Neural cell (in vitro differentiated cells): ENCODE data around the gene GCNT3. TPM values are rescaled to one million over a fixed set of nuclear protein-coding genes. Genes with fewer than 3 reads are reported as not detected.

Source experiments
- H2AFZ ChIP-seq: fragments of 200-600, 300-800 bp; sonication (generic), shearing (Covaris generic); 2 replicates; pipeline ENCODE4 v1.6.0; 2014; ENCODE audit warnings: low read depth, mild to moderate bottlenecking, antibody characterized with exemption, low read length, moderate library complexity
- H3F3A ChIP-seq: fragments of 200-600 bp; shearing (Covaris generic); 2 replicates; pipeline ENCODE4 v1.6.1; 2016; ENCODE audit warnings: mild to moderate bottlenecking, moderate library complexity, mixed read lengths, antibody characterized with exemption, low read length; ENCODE audit not compliant: insufficient read depth, poor library complexity, severe bottlenecking
- H3K27ac ChIP-seq: fragments of 200-600, 300-800 bp; sonication (generic), shearing (Covaris generic); 2 replicates; pipeline ENCODE4 v1.5.1; 2014; ENCODE audit warnings: mild to moderate bottlenecking, low read length, moderate library complexity
- H3K27me3 ChIP-seq: fragments of 300-800, 200-600 bp; sonication (generic), shearing (Covaris generic); 2 replicates; pipeline ENCODE4 v1.6.0; 2014; ENCODE audit warnings: mild to moderate bottlenecking, low read depth, low read length, moderate library complexity; ENCODE audit not compliant: insufficient read depth
- H3K36me3 ChIP-seq: fragments of 300-800, 200-600 bp; sonication (generic), shearing (Covaris generic); 2 replicates; pipeline ENCODE4 v1.5.1; 2014; ENCODE audit warnings: mild to moderate bottlenecking, antibody characterized with exemption, low read length, moderate library complexity; ENCODE audit not compliant: insufficient read depth
- H3K4me2 ChIP-seq: fragments of 300-800, 200-600 bp; sonication (generic), shearing (Covaris generic); 2 replicates; pipeline ENCODE4 v1.6.0; 2014; ENCODE audit warnings: mild to moderate bottlenecking, low read length
- H3K4me3 ChIP-seq: fragments of 300-800, 200-600 bp; sonication (generic), shearing (Covaris generic); 2 replicates; pipeline ENCODE4 v1.5.1; 2014; ENCODE audit warnings: mild to moderate bottlenecking, low read length, moderate library complexity
- H3K79me2 ChIP-seq: fragments of 200-600 bp; shearing (Covaris generic); replicated peaks from 2 replicates; pipeline ENCODE4 v1.6.0; 2014; ENCODE audit warnings: mild to moderate bottlenecking, low read length, moderate library complexity; ENCODE audit not compliant: insufficient read depth
- H3K9ac ChIP-seq: fragments of 300-800, 200-600 bp; sonication (generic), shearing (Covaris generic); 2 replicates; pipeline ENCODE4 v1.6.1; 2016; ENCODE audit warnings: mild to moderate bottlenecking, low read length, mixed read lengths
- H3K9me2 ChIP-seq: fragments of 200-600 bp; shearing (Covaris generic); 2 replicates; pipeline ENCODE4 v1.6.1; 2016; ENCODE audit warnings: mild to moderate bottlenecking, low read length, mixed read lengths; ENCODE audit not compliant: insufficient read depth
- H3K9me3 ChIP-seq: fragments of 200-600, 300-800 bp; sonication (generic), shearing (Covaris generic); 2 replicates; pipeline ENCODE4 v1.6.1; 2016; ENCODE audit warnings: mild to moderate bottlenecking, mixed run types, low read length, moderate library complexity, mixed read lengths
- H4K20me1 ChIP-seq: fragments of 200-600 bp; shearing (Covaris generic); 2 replicates; pipeline ENCODE4 v1.6.1; 2016; ENCODE audit warnings: mild to moderate bottlenecking, mixed run types; ENCODE audit not compliant: insufficient read depth
- EP300 ChIP-seq: fragments of 450-650 bp; conservative IDR thresholded peaks from 2 replicates; pipeline ENCODE4 v1.6.1; 2014; ENCODE audit warnings: antibody characterized with exemption, mild to moderate bottlenecking, moderate library complexity; ENCODE audit not compliant: poor library complexity, severe bottlenecking
- EZH2 ChIP-seq: fragments of 200-600, 300-800 bp; shearing (Covaris generic), sonication (generic); IDR thresholded peaks from 2 replicates; pipeline ENCODE4 v1.6.1; 2014; ENCODE audit warnings: antibody characterized with exemption, low read length, borderline replicate concordance, mild to moderate bottlenecking; ENCODE audit not compliant: insufficient read depth, poor library complexity, severe bottlenecking
- MXI1 ChIP-seq: fragments of 450-650 bp; conservative IDR thresholded peaks from 2 replicates; pipeline ENCODE4 v1.6.1; 2014; ENCODE audit warnings: antibody characterized with exemption, mild to moderate bottlenecking; ENCODE audit not compliant: poor library complexity, severe bottlenecking
- POLR2AphosphoS5 ChIP-seq: IDR thresholded peaks from 2 replicates; pipeline ENCODE4 v1.6.1; 2012
- RAD21 ChIP-seq: fragments of 450-650 bp; conservative IDR thresholded peaks from 2 replicates; pipeline ENCODE4 v1.6.1; 2014; ENCODE audit warnings: antibody characterized with exemption, mild to moderate bottlenecking, moderate library complexity
- SMC3 ChIP-seq: fragments of 450-650 bp; conservative IDR thresholded peaks from 2 replicates; pipeline ENCODE4 v1.6.1; 2014; ENCODE audit warnings: antibody characterized with exemption, mild to moderate bottlenecking, moderate library complexity; ENCODE audit not compliant: poor library complexity
- TAF1 ChIP-seq: IDR thresholded peaks from 2 replicates; pipeline ENCODE4 v1.6.1; 2012; ENCODE audit warnings: low read depth
- polyA plus RNA-seq: library from polyadenylated mRNA; depleted of rRNA; stranded (reverse); fragments of >200 nt; gene quantifications from 2 replicates; pipeline ENCODE4 v1.2.3, GENCODE V29; 2014
- small RNA-seq, 3 experiments: library from RNA; depleted of rRNA; stranded (forward); fragments of <200 nt; gene quantifications; one replicate each; pipeline ENCODE3, GENCODE V24; 2012
- TF ChIP-seq, protein P1 (sequence below): fragments of 450-650 bp; IDR thresholded peaks from 2 replicates; pipeline ENCODE4 v1.5.1; 2014; ENCODE audit warnings: antibody characterized with exemption, mild to moderate bottlenecking, moderate library complexity; ENCODE audit not compliant: poor library complexity, severe bottlenecking
- TF ChIP-seq, protein P2 (sequence below): IDR thresholded peaks from 2 replicates; pipeline ENCODE4 v1.6.1; 2012; ENCODE audit warnings: borderline replicate concordance

Gene GCNT3
- polyA plus RNA-seq, 1 donor from 2014 or later = 0.81 TPM

DNA sequence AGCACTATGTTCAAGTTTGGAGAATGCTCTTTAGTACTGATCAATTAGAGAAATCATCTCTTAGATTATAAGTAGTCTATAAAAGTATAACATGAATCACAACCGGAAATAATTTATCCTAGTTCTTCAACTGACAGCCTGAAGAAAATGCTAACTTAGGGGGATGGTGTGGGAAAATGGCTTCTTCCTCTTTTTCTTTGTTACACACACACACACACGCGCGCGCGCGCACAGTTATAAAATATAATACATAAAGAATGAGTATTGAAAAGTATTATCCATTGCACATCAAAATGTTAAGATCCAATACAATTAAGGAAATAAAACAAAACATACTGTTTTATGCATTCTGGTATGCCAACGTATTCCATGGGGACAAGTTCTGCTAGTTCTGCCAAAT, 57.0 kb downstream of the GCNT3 start:
- H3K36me3 ChIP-seq = peaks cover 11% of the 10 kb centered on the region
- H3K27ac ChIP-seq = no peak overlapping the region
- TF ChIP-seq POLR2AphosphoS5 (no peak), MXI1 (no peak), EZH2 (no peak), SMC3 (no peak), TAF1 (no peak), RAD21 (no peak), EP300 (no peak)
- TF ChIP-seq, protein P1, sequence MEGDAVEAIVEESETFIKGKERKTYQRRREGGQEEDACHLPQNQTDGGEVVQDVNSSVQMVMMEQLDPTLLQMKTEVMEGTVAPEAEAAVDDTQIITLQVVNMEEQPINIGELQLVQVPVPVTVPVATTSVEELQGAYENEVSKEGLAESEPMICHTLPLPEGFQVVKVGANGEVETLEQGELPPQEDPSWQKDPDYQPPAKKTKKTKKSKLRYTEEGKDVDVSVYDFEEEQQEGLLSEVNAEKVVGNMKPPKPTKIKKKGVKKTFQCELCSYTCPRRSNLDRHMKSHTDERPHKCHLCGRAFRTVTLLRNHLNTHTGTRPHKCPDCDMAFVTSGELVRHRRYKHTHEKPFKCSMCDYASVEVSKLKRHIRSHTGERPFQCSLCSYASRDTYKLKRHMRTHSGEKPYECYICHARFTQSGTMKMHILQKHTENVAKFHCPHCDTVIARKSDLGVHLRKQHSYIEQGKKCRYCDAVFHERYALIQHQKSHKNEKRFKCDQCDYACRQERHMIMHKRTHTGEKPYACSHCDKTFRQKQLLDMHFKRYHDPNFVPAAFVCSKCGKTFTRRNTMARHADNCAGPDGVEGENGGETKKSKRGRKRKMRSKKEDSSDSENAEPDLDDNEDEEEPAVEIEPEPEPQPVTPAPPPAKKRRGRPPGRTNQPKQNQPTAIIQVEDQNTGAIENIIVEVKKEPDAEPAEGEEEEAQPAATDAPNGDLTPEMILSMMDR = no peak
- TF ChIP-seq, protein P2, sequence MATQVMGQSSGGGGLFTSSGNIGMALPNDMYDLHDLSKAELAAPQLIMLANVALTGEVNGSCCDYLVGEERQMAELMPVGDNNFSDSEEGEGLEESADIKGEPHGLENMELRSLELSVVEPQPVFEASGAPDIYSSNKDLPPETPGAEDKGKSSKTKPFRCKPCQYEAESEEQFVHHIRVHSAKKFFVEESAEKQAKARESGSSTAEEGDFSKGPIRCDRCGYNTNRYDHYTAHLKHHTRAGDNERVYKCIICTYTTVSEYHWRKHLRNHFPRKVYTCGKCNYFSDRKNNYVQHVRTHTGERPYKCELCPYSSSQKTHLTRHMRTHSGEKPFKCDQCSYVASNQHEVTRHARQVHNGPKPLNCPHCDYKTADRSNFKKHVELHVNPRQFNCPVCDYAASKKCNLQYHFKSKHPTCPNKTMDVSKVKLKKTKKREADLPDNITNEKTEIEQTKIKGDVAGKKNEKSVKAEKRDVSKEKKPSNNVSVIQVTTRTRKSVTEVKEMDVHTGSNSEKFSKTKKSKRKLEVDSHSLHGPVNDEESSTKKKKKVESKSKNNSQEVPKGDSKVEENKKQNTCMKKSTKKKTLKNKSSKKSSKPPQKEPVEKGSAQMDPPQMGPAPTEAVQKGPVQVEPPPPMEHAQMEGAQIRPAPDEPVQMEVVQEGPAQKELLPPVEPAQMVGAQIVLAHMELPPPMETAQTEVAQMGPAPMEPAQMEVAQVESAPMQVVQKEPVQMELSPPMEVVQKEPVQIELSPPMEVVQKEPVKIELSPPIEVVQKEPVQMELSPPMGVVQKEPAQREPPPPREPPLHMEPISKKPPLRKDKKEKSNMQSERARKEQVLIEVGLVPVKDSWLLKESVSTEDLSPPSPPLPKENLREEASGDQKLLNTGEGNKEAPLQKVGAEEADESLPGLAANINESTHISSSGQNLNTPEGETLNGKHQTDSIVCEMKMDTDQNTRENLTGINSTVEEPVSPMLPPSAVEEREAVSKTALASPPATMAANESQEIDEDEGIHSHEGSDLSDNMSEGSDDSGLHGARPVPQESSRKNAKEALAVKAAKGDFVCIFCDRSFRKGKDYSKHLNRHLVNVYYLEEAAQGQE = no peak

More for the DNA sequence above, 57.0 kb downstream of the GCNT3 start:
- H3F3A ChIP-seq = no peaks in the 10 kb centered on the region
- H4K20me1 ChIP-seq = no peaks in the 10 kb centered on the region
- H3K4me2 ChIP-seq = no peak overlapping the region
- no peaks in the 10 kb centered on the region for H3K27me3 ChIP-seq
- no peaks in the 10 kb centered on the region for H3K79me2 ChIP-seq
- no peaks in the 10 kb centered on the region for H3K9me2 ChIP-seq
- no peak overlapping the region for H2AFZ ChIP-seq
- no peaks in the 10 kb centered on the region for H3K9me3 ChIP-seq
- H3K4me3 ChIP-seq = no peak overlapping the region
- no peak overlapping the region for H3K9ac ChIP-seq

Small RNA genes lying within 50 kb of the gene (small RNA-seq; reads per million reads assigned to genes)
- gene RNA5SP396 = 0 reads per million in 3 experiments

Other genes with a start within 250 kb of the GCNT3 start
- gene MYO1E, start 238.9 kb upstream of the GCNT3 start, polyA plus RNA-seq = 0.36 and 0.38 TPM in 2 replicates
- gene FAM81A, start 173.6 kb upstream of the GCNT3 start, polyA plus RNA-seq = 4.5 and 5.0 TPM in 2 replicates
- 124 and 171 TPM in 2 replicates for gene GTF2A2, start 45.7 kb downstream of the GCNT3 start, polyA plus RNA-seq
- 142 and 170 TPM in 2 replicates for gene BNIP2, start 77.5 kb downstream of the GCNT3 start, polyA plus RNA-seq